ENCODE results near the gene DAB1. TPM values are rescaled to one million over a fixed set of nuclear protein-coding genes. Genes with fewer than 3 reads are reported as not detected.

DAB1 gene
- total RNA-seq, 1 donor from 2014 or later, result 1.6 TPM

GRCh38 chr1:57034713-57035112, 389.1 kb downstream of the DAB1 start:
- TF ChIP-seq CTCF (IDR thresholded peaks at IDR 0.05; ENCODE audit: insufficient read depth, low read depth, low read length) (no peak), EZH2 (IDR thresholded peaks at IDR 0.05; ENCODE audit: insufficient read depth, low read length) (no peak)
- H3K9me3 ChIP-seq (ENCODE audit: insufficient read depth, low read depth, low read length), result no peaks in the 10 kb centered on the region
- H3K36me3 Mint-ChIP-seq (ENCODE audit: low read depth, unreplicated experiment), result no peaks in the 10 kb centered on the region
- no peak overlapping the region for H3K4me2 ChIP-seq (ENCODE audit: low read length)
- H3K4me1 ChIP-seq (ENCODE audit: insufficient read depth, low read length), result no peaks in the 10 kb centered on the region
- H3K27ac ChIP-seq (ENCODE audit: low read depth, low read length), result no peak overlapping the region
- no peak overlapping the region for H3K27ac Mint-ChIP-seq (ENCODE audit: unreplicated experiment)
- no peak overlapping the region for H3K4me3 ChIP-seq (ENCODE audit: insufficient read depth, low read depth, low read length)
- no peaks in the 10 kb centered on the region for H3K9me3 Mint-ChIP-seq (ENCODE audit: unreplicated experiment)
- peaks cover 5% of the 10 kb centered on the region for H3K27me3 Mint-ChIP-seq (ENCODE audit: low read depth, unreplicated experiment)
- no peak overlapping the region for H3K4me3 Mint-ChIP-seq (ENCODE audit: unreplicated experiment)
- FAIRE-seq (no peak), DNase-seq (ENCODE audit: low read depth) (no peak)
- no peaks in the 10 kb centered on the region for H3K79me2 ChIP-seq (ENCODE audit: insufficient read depth, low read length)
- H3K4me1 Mint-ChIP-seq (ENCODE audit: low read depth, unreplicated experiment), result no peaks in the 10 kb centered on the region
- H2AFZ ChIP-seq (ENCODE audit: low read depth, low read length), result no peak overlapping the region
- no peaks in the 10 kb centered on the region for H4K20me1 ChIP-seq (ENCODE audit: insufficient read depth, low read length)
- H3K36me3 ChIP-seq (ENCODE audit: insufficient read depth, low read length), result no peaks in the 10 kb centered on the region
- no peak overlapping the region for H3K9ac ChIP-seq (ENCODE audit: low read length)
- H3K27me3 ChIP-seq (ENCODE audit: insufficient read depth, low read length), result no peaks in the 10 kb centered on the region

GRCh38 chr1:57033222-57034001, 390.4 kb downstream of the DAB1 start:
- Histone ChIP-seq H4K20me1 (ENCODE audit: insufficient read depth, low read length) (no peaks in the 10 kb centered on the region), H3K4me2 (ENCODE audit: low read length) (no peak overlapping the region), H3K79me2 (ENCODE audit: insufficient read depth, low read length) (no peaks in the 10 kb centered on the region), H2AFZ (ENCODE audit: low read depth, low read length) (no peak overlapping the region), H3K4me3 (ENCODE audit: insufficient read depth, low read depth, low read length) (no peak overlapping the region), H3K27ac (ENCODE audit: low read depth, low read length) (no peak overlapping the region), H3K36me3 (ENCODE audit: insufficient read depth, low read length) (no peaks in the 10 kb centered on the region), H3K9me3 (ENCODE audit: insufficient read depth, low read depth, low read length) (no peaks in the 10 kb centered on the region), H3K4me1 (ENCODE audit: insufficient read depth, low read length) (no peaks in the 10 kb centered on the region), H3K9ac (ENCODE audit: low read length) (no peak overlapping the region), H3K27me3 (ENCODE audit: insufficient read depth, low read length) (no peaks in the 10 kb centered on the region)
- peaks cover 5% of the 10 kb centered on the region for H3K27me3 Mint-ChIP-seq (ENCODE audit: low read depth, unreplicated experiment)
- no peak for DNase-seq (ENCODE audit: low read depth)
- no peaks in the 10 kb centered on the region for H3K36me3 Mint-ChIP-seq (ENCODE audit: low read depth, unreplicated experiment)
- H3K4me1 Mint-ChIP-seq (ENCODE audit: low read depth, unreplicated experiment), result no peaks in the 10 kb centered on the region
- H3K9me3 Mint-ChIP-seq (ENCODE audit: unreplicated experiment), result peaks cover 3% of the 10 kb centered on the region
- no peak overlapping the region for H3K27ac Mint-ChIP-seq (ENCODE audit: unreplicated experiment)
- no peak overlapping the region for H3K4me3 Mint-ChIP-seq (ENCODE audit: unreplicated experiment)
- no peak for TF ChIP-seq EZH2 (IDR thresholded peaks at IDR 0.05; ENCODE audit: insufficient read depth, low read length)
- TF ChIP-seq CTCF (IDR thresholded peaks at IDR 0.05; ENCODE audit: insufficient read depth, low read depth, low read length), result no peak
- FAIRE-seq, result no peak

Measured in astrocyte (in vitro differentiated cells and primary cell).